ES-I3 (cell line): ENCODE results near the gene BTBD7.

Experiments
- H3K36me3 ChIP-seq: 2 replicates; pipeline ENCODE4 v1.6.1; 2013; ENCODE audit warnings: mild to moderate bottlenecking, low read length, control low read depth, moderate library complexity; ENCODE audit not compliant: insufficient read depth
- H3K4me1 ChIP-seq: 2 replicates; pipeline ENCODE4 v1.6.1; 2013; ENCODE audit warnings: mild to moderate bottlenecking, control low read depth, low read length; ENCODE audit not compliant: insufficient read depth
- H3K9ac ChIP-seq: 2 replicates; pipeline ENCODE4 v1.6.1; 2013; ENCODE audit warnings: low read depth, mild to moderate bottlenecking, low read length, moderate library complexity
- H3K9me3 ChIP-seq: 2 replicates; pipeline ENCODE4 v1.6.1; 2013; ENCODE audit warnings: mild to moderate bottlenecking, low read length, moderate library complexity; ENCODE audit not compliant: control insufficient read depth, insufficient read depth

BTBD7 gene

GRCh38 chr14:93337884-93338283 lies 5.0 kb upstream of the BTBD7 start:
- no peaks in the 10 kb centered on the region for H3K4me1 ChIP-seq
- H3K9ac ChIP-seq: no peak overlapping the region
- H3K9me3 ChIP-seq: peaks cover 18% of the 10 kb centered on the region
- H3K36me3 ChIP-seq: no peaks in the 10 kb centered on the region; the same call in none of the 2 replicates

- Histone ChIP-seq H3K4me1 (no peaks in the 10 kb centered on the region), H3K36me3 (no peaks in the 10 kb centered on the region; the same call in none of the 2 replicates), H3K9me3 (peaks cover 12% of the 10 kb centered on the region; the same call in 1 of the 2 replicates), H3K9ac (no peak overlapping the region)
These were observed 4.4 kb upstream of the BTBD7 start for GRCh38 chr14:93337143-93337753.

GRCh38 chr14:93333631-93334103 lies 831 bp upstream of the BTBD7 start:
- Histone ChIP-seq H3K36me3 (no peaks in the 10 kb centered on the region; the same call in none of the 2 replicates), H3K4me1 (peaks cover 15% of the 10 kb centered on the region), H3K9ac (peak overlapping the region; percentile 60), H3K9me3 (peaks cover 3% of the 10 kb centered on the region; the same call in 1 of the 2 replicates)

GRCh38 chr14:93332397-93332852 lies 411 bp downstream of the BTBD7 start:
- Histone ChIP-seq H3K9ac (peak overlapping the region; percentile 60), H3K9me3 (peaks cover 3% of the 10 kb centered on the region; the same call in 1 of the 2 replicates), H3K36me3 (no peaks in the 10 kb centered on the region; the same call in none of the 2 replicates), H3K4me1 (peaks cover 15% of the 10 kb centered on the region)

GRCh38 chr14:93331728-93332396 lies 974 bp downstream of the BTBD7 start:
- Histone ChIP-seq H3K9ac (peak overlapping the region; percentile 60), H3K9me3 (no peaks in the 10 kb centered on the region), H3K36me3 (no peaks in the 10 kb centered on the region; the same call in 1 of the 2 replicates), H3K4me1 (peaks cover 15% of the 10 kb centered on the region)

- peak overlapping the region; percentile 60; the same call in 1 of the 2 replicates for H3K9ac ChIP-seq
- no peaks in the 10 kb centered on the region for H3K9me3 ChIP-seq
- H3K36me3 ChIP-seq: no peaks in the 10 kb centered on the region; the same call in 1 of the 2 replicates
- H3K4me1 ChIP-seq: peaks cover 15% of the 10 kb centered on the region
These were observed 1.7 kb downstream of the BTBD7 start for GRCh38 chr14:93331002-93331727.

- Histone ChIP-seq H3K9ac (no peak overlapping the region), H3K9me3 (no peaks in the 10 kb centered on the region), H3K4me1 (peaks cover 15% of the 10 kb centered on the region), H3K36me3 (no peaks in the 10 kb centered on the region)
These were observed 2.2 kb downstream of the BTBD7 start for GRCh38 chr14:93330609-93331000.

GRCh38 chr14:93329965-93330608 lies 2.7 kb downstream of the BTBD7 start:
- H3K9ac ChIP-seq: no peak overlapping the region
- H3K9me3 ChIP-seq: no peaks in the 10 kb centered on the region
- no peaks in the 10 kb centered on the region for H3K36me3 ChIP-seq
- peaks cover 15% of the 10 kb centered on the region for H3K4me1 ChIP-seq

GRCh38 chr14:93328546-93328945 lies 4.3 kb downstream of the BTBD7 start:
- Histone ChIP-seq H3K36me3 (no peaks in the 10 kb centered on the region), H3K4me1 (peaks cover 15% of the 10 kb centered on the region)

GRCh38 chr14:93326196-93326595 lies 6.6 kb downstream of the BTBD7 start:
- H3K9ac ChIP-seq: no peak overlapping the region

More at GRCh38 chr14:93328546-93328945, 4.3 kb downstream of the BTBD7 start:
- no peaks in the 10 kb centered on the region for H3K9me3 ChIP-seq
- H3K9ac ChIP-seq: no peak overlapping the region

GRCh38 chr14:93323600-93324174 lies 9.1 kb downstream of the BTBD7 start:
- H3K4me1 ChIP-seq: peaks cover 12% of the 10 kb centered on the region
- no peaks in the 10 kb centered on the region for H3K9me3 ChIP-seq
- no peaks in the 10 kb centered on the region; the same call in 1 of the 2 replicates for H3K36me3 ChIP-seq
- H3K9ac ChIP-seq: no peak overlapping the region

More at GRCh38 chr14:93326196-93326595, 6.6 kb downstream of the BTBD7 start:
- Histone ChIP-seq H3K9me3 (no peaks in the 10 kb centered on the region), H3K36me3 (no peaks in the 10 kb centered on the region; the same call in 1 of the 2 replicates), H3K4me1 (peaks cover 12% of the 10 kb centered on the region)

- Histone ChIP-seq H3K36me3 (no peaks in the 10 kb centered on the region; the same call in 1 of the 2 replicates), H3K4me1 (peaks cover 19% of the 10 kb centered on the region), H3K9ac (no peak overlapping the region), H3K9me3 (no peaks in the 10 kb centered on the region)
These were observed 9.8 kb downstream of the BTBD7 start for GRCh38 chr14:93322929-93323599.

- Histone ChIP-seq H3K9me3 (no peaks in the 10 kb centered on the region), H3K9ac (no peak overlapping the region), H3K36me3 (no peaks in the 10 kb centered on the region; the same call in 1 of the 2 replicates), H3K4me1 (peaks cover 26% of the 10 kb centered on the region)
These were observed 12.3 kb downstream of the BTBD7 start for GRCh38 chr14:93320489-93320888.
